ENCODE measurements around the gene GOSR2. TPM values are rescaled to one million over a fixed set of nuclear protein-coding genes. Genes with fewer than 3 reads are reported as not detected.

The GOSR2 gene
- 10 to 100 TPM; 44.4 to 60.4 TPM for total RNA-seq
- long read RNA-seq, transcript GOSR2-239 (5 exons, 3,871 nt) = minor isoform, 7 of 62 reads
- long read RNA-seq, transcript GOSR2-240 (5 exons, 3,059 nt) = minor isoform, 6 of 62 reads
- long read RNA-seq, transcript GOSR2-232 (6 exons, 3,964 nt) = major isoform, 36 of 62 reads
- long read RNA-seq, partial matches to known transcripts = 3 of 62 reads
- long read RNA-seq, other reads (novel, unspliced or antisense) = 2 of 62 reads

DNA sequence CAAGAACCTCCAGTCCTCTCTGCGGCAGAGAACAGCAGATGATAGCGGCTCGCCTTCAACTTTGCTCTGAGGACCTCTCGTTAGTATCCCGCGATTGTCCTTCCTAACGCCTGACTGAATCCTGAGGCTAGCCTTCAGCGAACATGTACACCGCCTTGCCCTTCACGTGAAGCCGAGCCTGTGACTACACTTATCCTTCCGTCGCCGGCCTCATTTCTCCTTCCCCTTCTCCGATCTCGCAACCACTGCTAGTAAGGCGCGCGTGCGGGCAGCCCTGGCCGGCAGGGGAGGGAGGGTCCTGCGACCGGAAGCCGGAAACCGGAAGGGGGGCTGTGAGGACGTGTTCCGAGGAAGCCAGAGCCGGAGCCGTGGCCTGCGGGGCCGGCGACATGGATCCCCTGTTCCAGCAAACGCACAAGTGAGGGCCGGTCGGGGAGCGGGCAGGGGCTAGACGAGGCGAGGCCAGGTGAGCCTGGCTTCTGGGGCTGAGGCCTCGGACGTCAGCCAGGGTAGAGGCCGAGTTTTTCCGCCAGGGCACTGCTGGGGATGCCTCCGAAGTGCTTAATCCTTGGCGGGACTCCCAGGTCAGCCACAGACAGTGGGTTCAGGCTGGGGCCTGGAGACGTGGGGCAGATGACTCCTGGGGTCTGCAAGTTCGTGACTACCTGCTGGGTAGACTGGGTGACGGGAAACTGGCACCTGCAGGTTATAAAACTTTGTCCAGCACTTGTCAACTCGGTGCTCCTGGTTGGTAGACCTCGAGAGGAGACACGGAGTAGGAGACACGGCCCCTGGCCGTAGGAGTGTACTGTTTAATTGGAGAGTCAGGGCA is at the start of gene GOSR2:
GOSR2 (plus strand) TSS at position 357 of the 832 bp plus-strand sequence; CDS start at position 390, 33 bp downstream.
- ATAC-seq = peak; percentile 98 to 99
- intact Hi-C loops (cut with DNase I) = no loop called here
- DNase-seq = peak; percentile 93

DNA sequence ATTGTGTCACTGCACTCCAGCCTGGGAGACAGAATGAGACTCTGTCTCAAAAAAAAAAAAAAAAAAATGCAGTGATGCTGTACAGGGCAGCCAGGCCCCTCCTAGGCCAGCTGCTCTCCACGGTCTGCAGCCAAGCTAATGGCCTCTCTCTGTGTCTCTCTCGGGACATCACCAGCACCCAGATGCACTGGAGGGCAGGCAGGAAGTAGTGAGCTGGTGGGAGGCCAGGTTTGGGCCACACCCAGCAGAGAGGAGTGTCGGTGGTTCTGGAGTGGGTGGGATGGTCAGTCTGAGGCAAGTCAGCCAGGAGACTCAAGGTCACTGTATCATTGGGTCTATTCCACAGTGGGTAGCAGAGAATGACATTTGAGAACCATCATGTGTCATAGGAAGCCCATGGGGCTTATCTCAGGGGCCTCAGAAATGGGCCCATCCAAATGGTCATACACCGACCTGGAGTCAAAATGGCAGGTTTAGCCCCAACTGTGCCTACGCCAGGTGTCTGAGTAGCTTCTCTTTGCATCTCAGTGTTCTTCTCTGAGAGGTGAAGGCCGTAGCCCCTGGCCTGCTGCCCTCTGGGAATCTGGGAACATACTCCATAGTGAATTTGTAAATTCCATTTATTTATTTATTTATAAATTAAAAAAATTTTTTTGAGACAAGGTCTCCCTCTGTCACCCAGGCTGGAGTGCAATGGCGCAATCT is 48.9 kb upstream of the GOSR2 start:
- no peak for DNase-seq
- intact Hi-C loops (cut with DNase I) = no loop called here
- ATAC-seq = no peak

DNA sequence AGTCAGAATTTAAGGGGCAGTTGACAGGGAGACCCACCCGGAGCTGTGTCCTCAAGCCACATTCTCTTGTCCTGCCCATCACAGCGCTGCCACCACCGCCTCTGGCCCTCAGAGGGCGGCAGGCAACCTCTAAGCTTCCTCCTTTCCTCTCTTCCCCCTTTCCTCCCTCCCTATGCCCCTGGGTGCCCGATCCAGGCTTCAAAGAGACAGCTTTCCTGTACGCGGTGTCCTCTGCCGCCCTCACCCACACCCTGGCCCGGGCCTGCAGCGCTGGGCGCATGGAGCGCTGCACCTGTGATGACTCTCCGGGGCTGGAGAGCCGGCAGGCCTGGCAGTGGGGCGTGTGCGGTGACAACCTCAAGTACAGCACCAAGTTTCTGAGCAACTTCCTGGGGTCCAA is 48.1 kb upstream of the GOSR2 start:
- intact Hi-C loops (cut with DNase I) = no loop called here

DNA sequence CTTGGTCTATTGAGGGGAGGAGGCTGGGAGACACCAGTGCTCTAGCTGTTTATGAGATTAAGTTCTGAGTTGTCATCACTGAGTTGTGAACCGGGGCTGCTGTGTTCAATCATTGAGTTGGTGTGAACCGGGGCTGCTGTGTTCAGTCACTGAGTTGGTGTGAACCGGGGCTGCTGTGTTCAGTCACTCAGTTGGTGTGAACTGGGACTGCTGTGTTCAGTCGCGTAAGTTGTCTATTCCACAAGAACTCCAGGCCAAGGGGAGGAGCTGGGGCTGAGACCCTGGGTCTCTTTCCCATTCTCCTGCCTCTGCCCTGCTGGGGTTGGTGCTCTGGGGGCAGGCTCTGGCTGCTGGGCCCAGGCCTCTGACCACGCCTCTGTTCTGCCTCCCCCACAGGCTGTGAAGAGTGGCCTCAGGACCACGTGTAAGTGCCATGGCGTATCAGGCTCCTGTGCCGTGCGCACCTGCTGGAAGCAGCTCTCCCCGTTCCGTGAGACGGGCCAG is 47.1 kb upstream of the GOSR2 start:
- no peak for DNase-seq
- intact Hi-C loops (cut with DNase I) = no loop called here
- no peak for ATAC-seq

More for the DNA sequence above, 48.1 kb upstream of the GOSR2 start:
- no peak for ATAC-seq
- no peak for DNase-seq

DNA sequence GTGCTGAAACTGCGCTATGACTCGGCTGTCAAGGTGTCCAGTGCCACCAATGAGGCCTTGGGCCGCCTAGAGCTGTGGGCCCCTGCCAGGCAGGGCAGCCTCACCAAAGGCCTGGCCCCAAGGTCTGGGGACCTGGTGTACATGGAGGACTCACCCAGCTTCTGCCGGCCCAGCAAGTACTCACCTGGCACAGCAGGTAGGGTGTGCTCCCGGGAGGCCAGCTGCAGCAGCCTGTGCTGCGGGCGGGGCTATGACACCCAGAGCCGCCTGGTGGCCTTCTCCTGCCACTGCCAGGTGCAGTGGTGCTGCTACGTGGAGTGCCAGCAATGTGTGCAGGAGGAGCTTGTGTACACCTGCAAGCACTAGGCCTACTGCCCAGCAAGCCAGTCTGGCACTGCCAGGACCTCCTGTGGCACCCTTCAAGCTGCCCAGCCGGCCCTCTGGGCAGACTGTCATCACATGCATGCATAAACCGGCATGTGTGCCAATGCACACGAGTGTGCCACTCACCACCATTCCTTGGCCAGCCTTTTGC is 46.5 kb upstream of the GOSR2 start:
- intact Hi-C loops (cut with DNase I) = no loop called here
- no peak for ATAC-seq
- DNase-seq = no peak

DNA sequence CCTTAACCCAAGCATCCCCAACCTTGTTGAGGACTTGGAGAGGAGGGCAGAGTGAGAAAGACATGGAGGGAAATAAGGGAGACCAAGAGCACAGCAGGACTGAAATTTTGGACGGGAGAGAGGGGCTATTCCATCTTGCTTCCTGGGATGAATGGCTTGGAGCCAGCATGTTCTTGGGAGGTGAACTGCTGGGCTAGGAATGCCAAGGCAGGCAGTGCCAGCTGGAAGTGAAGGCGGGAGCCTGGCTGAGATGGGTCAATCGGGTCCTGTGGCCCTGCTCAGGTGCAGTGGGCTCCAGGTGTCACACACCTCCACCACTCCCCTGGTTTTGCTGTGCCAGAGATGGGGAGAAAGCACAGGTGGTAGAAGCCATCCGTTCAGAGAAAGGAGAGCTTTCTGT is 46.0 kb upstream of the GOSR2 start:
- no peak for ATAC-seq
- intact Hi-C loops (cut with DNase I) = no loop called here
- no peak for DNase-seq

DNA sequence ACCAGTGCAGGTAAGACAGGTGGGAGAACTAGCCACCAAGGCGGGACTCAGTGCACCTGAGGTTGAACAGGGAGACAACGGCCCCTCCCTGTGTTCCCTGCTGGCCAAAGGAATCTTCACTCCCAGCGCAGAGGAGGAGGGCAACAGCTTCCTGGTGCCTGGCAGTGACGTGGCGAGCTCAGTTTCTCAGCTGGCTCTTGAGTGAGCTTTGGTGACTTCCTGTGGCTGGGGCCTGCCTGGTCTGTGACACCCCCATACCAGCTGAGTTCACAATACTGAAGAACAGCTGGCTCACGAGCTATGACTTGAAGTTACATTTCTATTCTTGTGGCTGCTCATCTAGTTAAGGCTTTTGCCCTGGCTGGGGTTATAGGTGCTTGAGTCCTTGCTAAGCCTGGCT is 45.5 kb upstream of the GOSR2 start:
- intact Hi-C loops (cut with DNase I) = no loop called here
- ATAC-seq = peak in 1 of 2 donors; percentile 30
- DNase-seq = no peak

DNA sequence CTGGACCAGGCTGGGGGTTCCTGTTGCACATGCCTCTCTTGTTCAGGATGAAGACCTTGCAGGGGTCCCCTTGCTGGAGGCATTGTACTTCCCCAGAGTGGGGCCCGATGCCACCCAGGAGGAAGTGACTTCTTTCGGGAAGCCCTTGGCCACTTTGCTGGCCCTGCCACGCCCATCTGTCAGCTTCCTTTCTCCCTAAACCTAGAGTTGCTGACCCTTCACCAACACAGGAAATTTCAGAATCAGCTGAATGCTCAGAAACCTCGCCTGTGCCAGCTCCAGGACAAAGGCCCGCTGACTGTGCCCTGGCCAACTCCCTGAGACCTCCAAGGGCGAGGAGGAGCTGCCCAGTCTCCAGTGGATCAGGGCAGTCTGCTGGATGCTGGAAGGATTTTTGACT is 44.9 kb upstream of the GOSR2 start:
- DNase-seq = peak; percentile 58
- intact Hi-C loops (cut with DNase I) = no loop called here
- peak; percentile 59 to 74 for ATAC-seq

DNA sequence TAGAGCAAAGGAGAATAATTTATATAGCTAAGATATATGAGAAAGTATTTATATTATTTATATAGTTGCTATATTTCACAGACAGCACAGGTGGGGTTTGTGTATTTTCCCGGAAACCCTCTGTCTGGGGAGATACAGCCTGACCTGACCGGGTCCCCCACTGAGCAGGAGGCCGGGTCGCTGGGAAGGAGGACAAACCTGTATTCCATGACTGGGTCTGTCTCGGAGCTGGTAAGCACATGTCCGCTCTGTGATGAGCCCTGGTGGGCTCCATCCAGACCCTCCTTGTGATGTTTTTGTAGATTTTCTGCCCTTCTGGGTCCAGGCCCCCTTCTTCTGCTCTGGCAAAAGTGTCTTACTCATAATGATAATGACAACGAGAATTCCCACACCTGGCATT is 43.9 kb upstream of the GOSR2 start:
- no peak for ATAC-seq
- intact Hi-C loops (cut with DNase I) = no loop called here
- no peak for DNase-seq

DNA sequence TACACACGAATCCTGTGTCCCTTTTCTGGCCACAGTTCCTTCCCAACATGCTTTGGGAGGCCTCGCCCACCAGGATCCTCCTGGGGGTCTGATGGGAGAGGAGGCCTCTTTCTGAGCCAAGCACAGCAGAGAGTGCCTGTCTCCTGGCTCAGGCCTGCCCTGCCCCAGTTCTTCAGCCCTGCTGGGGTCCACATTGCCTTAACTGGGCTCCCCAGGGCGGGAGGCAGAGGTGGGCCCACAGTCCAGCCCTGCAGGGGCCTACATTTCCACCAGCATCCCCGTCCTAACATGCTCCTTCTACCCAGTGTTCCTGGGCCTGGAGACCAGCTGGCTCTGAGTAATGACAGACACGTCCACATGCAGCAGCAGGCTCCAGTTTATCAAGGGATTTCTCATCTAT is 41.9 kb upstream of the GOSR2 start:
- ATAC-seq (no peak), DNase-seq (no peak)
- intact Hi-C loops (cut with DNase I) = no loop called here

DNA sequence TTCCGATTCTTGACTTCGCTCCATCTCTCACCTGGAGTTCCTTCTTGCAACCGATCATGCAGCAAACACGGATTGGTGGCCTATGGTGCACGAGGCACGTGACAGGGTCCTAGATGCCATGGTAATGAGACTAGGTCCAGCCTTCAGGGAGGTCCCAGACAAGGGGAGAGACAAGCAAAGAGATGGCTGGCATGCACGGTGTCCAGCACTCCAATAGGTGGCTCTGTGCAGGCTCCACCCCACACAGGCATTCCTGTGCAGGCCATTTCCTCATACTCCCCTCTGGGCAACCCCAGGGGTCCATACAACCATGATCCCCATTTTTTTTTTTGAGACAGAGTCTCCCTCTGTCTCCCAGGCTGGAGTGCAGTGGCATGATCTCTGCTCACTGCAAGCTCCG is 40.3 kb upstream of the GOSR2 start:
- ATAC-seq (no peak), DNase-seq (no peak)
- intact Hi-C loops (cut with DNase I) = no loop called here

DNA sequence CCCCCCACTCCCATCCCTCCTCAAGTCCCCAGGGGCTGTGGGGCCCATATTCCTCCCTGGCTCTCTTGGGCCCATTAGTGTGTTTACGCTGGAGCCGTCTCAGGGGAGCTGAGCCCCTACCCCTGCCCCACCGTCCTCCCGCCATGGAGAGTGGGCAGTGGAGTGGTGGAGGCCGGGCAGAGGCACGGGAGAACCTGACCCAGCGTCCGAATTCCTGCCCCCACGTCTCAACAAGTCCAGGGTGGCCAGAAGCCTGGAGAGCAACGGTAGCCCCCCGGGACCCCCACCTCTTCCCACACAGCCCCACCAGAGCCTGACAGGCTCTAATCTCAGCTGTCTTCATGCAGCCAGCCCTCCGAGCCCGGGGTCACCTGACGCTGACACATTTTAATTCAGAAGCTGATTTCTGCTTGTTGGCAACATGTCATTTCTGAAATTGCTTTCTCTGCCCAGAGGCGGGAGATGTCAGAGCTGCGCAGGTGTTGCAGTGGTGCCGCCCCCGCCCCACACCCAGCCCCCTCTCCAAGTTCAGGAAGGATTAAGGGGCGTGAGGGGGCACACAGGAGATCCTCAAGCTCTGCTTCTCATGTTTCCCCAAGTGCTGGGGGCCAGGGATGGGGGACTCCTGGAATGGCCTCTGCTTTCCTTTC is 39.0 kb upstream of the GOSR2 start:
- ATAC-seq (no peak), DNase-seq (no peak)
- intact Hi-C loops (cut with DNase I) = no loop called here

DNA sequence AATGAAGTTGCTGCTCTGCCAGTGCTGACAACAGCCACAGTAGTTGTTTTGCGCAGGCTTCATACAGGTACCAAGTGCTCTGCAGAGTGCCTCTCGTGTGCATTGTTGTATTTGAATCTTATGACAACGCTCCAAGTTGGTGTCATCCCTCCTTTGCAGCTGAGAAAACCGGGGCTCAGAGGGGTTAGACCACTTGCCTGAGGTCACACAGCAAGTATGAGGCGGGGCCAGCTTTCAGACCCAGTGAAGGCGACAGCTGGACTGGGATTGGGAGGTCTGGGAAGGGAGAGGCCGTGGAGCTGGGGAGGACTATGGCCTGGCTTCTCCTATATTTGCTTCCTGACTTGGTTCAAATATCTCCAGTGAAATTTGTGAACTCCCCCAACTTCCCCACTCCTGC is 38.4 kb upstream of the GOSR2 start:
- ATAC-seq (no peak), DNase-seq (no peak)
- intact Hi-C loops (cut with DNase I) = no loop called here

DNA sequence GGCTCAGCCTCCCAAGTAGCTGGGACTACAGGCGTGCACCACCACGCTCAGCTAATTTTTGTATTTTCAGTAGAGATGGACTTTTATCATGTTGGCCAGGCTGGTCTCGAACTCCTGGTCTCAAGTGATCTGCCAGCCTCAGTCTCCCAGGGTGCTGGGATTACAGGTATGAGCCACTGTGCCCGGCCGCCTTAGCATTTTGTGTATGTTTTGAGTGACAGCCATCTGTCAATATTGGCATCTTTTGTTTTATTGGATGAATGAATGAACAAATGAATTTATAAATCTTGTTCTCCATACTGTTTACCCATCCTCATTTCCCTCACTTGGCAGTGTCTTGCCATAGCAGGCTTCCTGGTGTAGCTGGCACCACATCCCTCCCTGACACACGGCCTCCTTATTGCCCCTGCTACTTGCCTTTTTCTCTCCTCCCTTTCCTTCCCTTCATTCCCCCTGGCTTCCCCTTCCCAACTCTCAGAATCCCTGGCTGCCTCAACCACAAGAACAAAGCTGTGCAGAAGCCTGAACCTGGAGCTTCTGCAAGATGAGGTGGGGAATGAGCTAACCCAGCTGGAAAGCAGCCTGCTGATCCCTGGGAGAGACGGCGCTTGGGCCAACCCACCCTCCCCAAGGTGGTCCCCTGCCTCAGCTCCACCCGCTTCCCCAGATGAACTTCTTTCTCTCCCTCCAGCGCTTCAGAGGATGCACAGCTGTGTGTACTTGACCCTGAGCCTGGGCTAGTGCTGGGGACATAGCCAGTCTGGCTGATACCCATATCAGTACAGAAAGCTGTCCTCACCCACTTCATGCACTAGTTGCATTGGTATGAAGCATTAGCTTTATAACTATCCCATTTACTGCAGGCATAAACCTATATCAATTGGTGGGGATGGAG is 37.3 kb upstream of the GOSR2 start:
- no peak for DNase-seq
- no peak for ATAC-seq
- intact Hi-C loops (cut with DNase I) = no loop called here

DNA sequence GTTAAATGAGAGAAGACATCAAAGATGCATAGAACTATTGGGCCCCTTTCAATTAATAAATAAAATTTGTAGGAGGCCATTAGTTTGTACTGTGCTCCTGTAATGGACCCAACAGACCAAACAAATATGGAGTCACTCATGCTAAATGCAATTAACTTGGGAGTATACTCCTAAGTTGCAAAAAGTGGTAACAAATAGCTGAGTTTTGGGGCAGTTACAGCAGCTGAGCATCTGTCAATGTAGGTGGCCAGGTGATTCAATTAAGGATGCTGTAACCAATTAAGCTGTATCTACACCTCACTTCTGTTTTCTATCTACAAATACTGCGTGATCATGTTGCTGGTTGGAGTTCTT is 36.7 kb upstream of the GOSR2 start:
- no peak for DNase-seq
- intact Hi-C loops (cut with DNase I) = no loop called here
- ATAC-seq = no peak

DNA sequence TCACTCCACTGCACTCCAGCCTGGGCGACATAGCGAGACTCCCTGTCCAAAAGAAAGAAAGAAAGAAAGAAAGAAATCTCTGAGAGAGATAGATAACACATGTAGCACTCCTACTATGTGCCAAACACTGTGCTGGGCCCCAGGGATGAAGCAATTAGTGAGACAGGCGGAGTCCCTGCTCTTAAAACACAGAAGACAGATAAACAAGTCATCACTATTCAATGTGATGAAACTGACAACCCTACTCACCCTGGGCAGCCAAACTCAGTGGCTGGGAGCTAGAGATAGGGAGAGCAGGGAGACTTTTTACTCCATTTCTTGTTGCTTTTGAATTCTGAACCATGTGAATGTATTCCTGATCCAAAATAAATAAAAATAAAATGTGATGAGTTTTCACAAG is 35.2 kb upstream of the GOSR2 start:
- no peak for DNase-seq
- ATAC-seq = peak in 1 of 2 donors; percentile 55
- intact Hi-C loops (cut with DNase I) = no loop called here

DNA sequence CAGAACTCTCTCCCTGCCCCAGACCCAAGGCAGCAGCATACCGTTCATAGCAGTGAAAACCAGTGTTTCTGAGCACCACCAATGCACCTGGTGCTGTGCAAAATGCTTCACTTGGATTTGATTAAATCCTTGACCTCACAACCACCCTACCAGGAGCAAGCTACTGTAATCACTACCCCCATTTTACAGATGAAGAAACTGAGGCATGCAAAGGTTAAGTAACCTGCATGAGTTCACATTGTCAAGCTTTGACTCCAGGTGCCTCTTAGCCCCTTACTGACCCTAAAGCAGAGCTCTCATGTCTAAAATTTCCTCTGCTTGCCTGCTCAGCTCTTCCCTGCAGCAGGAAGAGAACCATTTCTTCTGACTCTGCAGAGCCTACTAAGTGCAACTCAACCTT is 34.2 kb upstream of the GOSR2 start:
- no peak for ATAC-seq
- intact Hi-C loops (cut with DNase I) = no loop called here
- no peak for DNase-seq

DNA sequence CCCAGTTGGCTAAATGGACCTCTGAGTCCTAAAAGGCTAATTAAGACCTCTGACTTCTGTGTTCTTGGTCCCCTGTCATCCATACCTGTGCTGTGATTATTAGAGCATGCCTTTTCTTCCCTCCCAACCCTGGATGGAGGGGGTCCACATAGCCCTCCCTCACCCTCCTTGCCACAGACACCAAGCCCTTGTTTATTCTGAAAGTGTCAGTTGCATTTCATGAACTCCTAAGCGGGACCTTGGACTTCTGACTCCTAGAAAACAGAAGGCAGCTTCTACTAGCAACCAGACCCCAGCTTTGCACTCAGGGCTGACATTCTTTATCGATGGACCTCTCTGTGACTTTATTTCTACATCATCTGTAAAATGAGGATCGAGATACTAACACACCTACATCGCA is 33.4 kb upstream of the GOSR2 start:
- intact Hi-C loops (cut with DNase I) = no loop called here
- ATAC-seq = no peak
- no peak for DNase-seq

Data from left cardiac atrium (tissue), 4 donors.